GM12801 (cell line): ENCODE data around the gene MBD5.

Experiments
- TF ChIP-seq, protein P1 (sequence below): IDR thresholded peaks from one replicate; pipeline ENCODE4 v1.5.1; 2011; ENCODE audit warnings: control low read depth; ENCODE audit not compliant: insufficient read length; ENCODE audit errors: extremely low read depth

The MBD5 gene

DNA sequence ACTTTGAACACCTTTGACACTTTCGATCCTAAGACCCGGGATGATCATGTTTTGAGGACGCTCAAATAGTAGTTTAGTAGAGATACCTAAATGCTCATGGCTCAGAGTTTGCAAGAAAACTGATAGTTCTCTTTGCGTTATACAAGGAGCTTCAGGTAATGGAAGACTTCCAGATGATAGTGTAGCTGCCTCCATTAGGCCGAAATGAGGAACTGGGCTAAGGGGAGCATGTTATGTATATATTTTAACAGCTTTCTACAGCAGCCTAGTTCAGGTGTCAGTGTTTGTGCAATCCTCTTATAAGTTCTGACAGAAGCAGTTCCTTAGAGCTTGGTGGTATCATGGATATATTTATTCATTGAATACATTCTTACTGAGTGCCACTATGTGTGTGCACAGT is 496.9 kb downstream of the MBD5 start:
- TF ChIP-seq, protein P1, sequence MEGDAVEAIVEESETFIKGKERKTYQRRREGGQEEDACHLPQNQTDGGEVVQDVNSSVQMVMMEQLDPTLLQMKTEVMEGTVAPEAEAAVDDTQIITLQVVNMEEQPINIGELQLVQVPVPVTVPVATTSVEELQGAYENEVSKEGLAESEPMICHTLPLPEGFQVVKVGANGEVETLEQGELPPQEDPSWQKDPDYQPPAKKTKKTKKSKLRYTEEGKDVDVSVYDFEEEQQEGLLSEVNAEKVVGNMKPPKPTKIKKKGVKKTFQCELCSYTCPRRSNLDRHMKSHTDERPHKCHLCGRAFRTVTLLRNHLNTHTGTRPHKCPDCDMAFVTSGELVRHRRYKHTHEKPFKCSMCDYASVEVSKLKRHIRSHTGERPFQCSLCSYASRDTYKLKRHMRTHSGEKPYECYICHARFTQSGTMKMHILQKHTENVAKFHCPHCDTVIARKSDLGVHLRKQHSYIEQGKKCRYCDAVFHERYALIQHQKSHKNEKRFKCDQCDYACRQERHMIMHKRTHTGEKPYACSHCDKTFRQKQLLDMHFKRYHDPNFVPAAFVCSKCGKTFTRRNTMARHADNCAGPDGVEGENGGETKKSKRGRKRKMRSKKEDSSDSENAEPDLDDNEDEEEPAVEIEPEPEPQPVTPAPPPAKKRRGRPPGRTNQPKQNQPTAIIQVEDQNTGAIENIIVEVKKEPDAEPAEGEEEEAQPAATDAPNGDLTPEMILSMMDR: no peak

DNA sequence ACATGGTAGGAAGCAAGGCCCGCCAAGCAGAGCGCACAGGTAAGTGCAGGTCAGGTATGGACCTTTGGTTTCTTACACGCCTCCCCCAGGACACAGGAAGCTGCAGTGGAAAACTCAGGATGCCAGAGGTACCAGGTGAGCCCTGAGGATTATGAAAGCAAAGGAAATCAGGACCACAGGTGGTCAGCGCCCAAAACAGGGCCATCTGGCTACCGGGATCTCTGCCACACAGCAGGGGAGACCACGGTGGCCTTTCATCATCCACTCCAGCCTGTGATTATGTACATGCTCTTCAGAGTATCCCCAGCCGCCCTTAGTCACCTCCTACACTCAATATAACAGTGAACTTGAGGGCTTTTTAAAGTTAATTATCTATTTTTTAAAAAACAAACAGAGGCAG is 498.1 kb downstream of the MBD5 start:
- TF ChIP-seq, protein P1: no peak

DNA sequence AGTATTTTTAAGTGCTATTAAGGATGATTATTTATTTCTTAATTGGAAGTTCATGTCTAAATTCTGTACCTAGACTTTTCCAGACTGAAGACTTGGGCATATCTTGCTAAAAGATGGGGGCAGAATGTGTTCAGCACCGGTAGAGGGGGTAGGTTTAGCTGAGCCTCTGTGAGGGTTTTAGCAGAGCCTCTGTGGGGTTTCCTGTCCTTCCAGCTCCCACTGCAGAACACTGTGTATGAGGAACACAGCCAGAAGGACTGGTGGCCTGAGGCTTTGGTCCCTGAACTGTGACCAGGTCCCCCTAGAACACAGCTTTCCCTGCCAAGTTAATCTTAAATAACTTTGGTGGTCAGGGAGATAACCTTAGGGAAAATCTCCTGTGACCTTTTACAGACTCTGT is 500.3 kb downstream of the MBD5 start:
- TF ChIP-seq, protein P1: no peak

DNA sequence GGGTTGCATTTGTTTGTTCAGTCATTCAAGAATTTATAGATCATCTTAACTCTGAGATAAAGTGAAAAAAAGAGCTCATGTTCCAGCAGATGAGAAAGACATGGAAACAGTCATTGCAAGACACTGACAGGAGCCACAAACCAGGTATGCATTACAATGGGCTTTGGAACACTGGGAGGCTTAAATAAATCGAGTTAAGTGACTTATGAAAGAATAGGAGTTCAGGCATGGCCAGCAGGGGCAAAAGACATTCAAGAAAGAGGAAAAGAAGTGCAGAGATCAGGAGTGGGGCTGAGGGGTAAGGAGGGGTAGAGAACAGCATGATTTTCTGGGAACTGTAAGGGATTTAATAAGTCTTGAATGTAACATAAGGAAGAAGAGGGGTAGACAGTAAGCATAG is 502.4 kb downstream of the MBD5 start:
- TF ChIP-seq, protein P1: no peak

DNA sequence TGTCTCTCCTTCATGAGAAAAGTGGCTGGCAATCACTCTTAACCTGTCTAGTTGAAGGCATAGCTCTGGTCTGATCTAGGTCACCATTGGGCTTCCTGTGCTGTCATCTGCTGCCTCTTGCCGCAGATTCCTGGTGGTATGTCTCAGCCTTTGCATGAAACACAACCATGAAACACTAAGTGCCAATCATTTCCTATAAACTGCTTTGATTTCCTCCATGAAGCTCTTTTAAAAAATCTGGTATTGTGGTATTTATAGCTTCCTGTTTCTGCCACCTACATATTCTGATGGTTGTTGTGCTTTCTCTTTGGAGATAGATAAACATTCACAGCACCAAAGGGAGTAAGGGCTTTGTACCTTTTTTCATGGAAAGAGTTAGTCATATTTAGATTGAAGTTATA is 503.6 kb downstream of the MBD5 start:
- TF ChIP-seq, protein P1: no peak

DNA sequence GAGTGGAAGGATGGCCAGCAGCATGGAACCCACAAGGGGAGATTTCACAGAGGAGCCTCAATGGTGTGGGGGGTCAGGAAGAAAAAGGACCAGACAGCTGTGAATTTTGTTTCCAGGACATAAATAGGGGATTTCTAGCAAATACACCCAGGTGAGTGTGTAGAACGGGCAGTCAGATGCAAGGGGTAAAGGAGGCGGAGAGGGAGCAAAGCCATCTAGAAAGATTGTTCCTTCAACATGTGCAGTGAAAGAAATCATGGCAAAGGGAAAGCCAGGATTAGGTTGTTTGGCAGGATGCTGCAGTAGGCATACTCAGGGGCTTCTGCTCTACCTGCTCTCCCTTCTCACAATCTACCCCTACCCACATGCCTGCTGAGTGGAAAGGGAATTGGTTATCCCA is 504.2 kb downstream of the MBD5 start:
- TF ChIP-seq, protein P1: no peak

DNA sequence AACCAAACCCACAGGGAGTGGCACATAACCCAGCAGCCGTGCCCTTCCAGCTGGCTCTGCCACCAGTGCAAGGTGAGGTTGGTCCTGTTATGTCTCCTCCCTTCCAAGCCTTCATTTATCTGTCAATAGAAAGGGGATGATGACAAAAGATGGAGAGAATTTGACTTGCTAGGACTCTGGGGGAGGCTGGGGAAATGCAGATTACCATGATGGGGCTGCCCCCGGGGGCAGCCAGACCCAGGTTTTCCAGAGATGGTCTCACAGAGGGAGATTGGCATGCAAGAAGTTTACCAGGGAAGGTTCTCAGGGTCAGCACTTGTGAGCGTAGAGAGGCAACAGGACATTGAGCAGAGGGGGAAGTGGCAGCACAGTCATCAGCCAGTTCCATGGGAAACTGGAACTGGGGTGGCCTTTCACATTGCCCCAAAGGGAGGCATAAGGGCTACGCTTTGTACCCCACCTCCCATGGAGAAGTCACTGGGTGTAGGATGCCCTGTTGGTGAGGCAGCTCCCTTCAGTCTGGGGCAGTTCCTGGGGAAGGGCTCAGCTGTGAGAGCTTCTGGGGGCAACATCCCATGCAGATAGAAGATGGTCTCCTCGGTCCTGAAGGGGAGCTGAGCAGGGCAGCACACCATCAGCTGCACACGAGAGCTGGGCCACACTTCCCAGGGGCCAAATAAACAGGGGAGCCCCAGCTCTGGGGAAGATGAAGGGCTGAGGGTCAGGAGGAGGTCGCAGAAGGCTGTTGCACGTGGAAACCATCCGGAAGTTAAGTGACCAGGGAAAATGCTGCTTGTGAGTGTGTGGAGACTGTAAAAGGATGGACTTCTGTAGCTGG is 505.8 kb downstream of the MBD5 start:
- TF ChIP-seq, protein P1: no peak
